HepG2 (cell line): ENCODE measurements around the gene ITGAV. TPM values are rescaled to one million over a fixed set of nuclear protein-coding genes. Genes with fewer than 3 reads are reported as not detected.

Experiments used
- ATAC-seq: fragments of 200-7000 bp; cut with Tn5 transposase; 3 replicates; pipeline ENCODE4 v1.9.1; 2020; ENCODE audit warnings: mild to moderate bottlenecking, moderate library complexity
- BruUV-seq: library from RNA; stranded (reverse); fragments of 400-500 nt; replicated peaks from 2 replicates; lab custom pipeline; 2021; lab: Mats Ljungman, UMichigan
- CTCF ChIA-PET: fragments of 300-600 bp; formaldehyde crosslinking; extraction: SDS; loops from one replicate; lab custom pipeline; 2021; ENCODE audit warnings: low total read pairs, inconsistent platforms, low intra/inter-chr PET ratio; lab: Yijun Ruan, JAX
- POLR2A ChIA-PET: fragments of 350-600 bp; sonication (Branson Sonifier 250); formaldehyde crosslinking; loops from one replicate; lab custom pipeline; 2020; ENCODE audit warnings: antibody characterized with exemption, inconsistent platforms; lab: Yijun Ruan, JAX
- DNase-seq: peaks from one replicate; pipeline ENCODE4 v3.0.0-alpha.2; 2015; ENCODE audit warnings: low spot score
- FAIRE-seq: peaks from 3 replicates; lab custom pipeline; 2011; peaks lifted over from hg19 to GRCh38; lab: Jason Lieb, UNC
- H2AFZ ChIP-seq: one replicate; pipeline ENCODE4 v1.6.1; 2011; ENCODE audit warnings: low read length, inconsistent platforms
- H3K27ac ChIP-seq: fragments of 300-600 bp; 3 replicates; pipeline ENCODE4 v1.8.0; 2011; ENCODE audit warnings: mixed run types, mild to moderate bottlenecking, mixed read lengths, low read length, inconsistent platforms; ENCODE audit not compliant: insufficient read depth; ENCODE audit errors: extremely low read length
- H3K27me3 ChIP-seq, 2 experiments: fragments of 200-600 bp in 1 of 2; 2 replicates in 1 of 2; 3 replicates in 1 of 2; pipeline versions ENCODE4 v1.6.0 to v1.8.0; 2011; ENCODE audit warnings: low read length in 2 of 2, mild to moderate bottlenecking in 2 of 2, moderate library complexity in 2 of 2, inconsistent platforms in 1 of 2; ENCODE audit not compliant: insufficient read depth in 2 of 2, control insufficient read depth in 1 of 2
- H3K36me3 ChIP-seq, 2 experiments: fragments of 200-600 bp in 1 of 2; replicated peaks in 1 of 2; 2 replicates in 1 of 2; 3 replicates in 1 of 2; pipeline versions ENCODE4 v1.5.1 to v1.8.0; 2011; ENCODE audit warnings: low read length in 2 of 2, inconsistent platforms in 1 of 2; ENCODE audit not compliant: insufficient read depth in 2 of 2, control insufficient read depth in 1 of 2
- H3K4me1 ChIP-seq: 2 replicates; pipeline ENCODE4 v1.5.1; 2012; ENCODE audit warnings: low read length, inconsistent platforms; ENCODE audit not compliant: insufficient read depth
- H3K4me2 ChIP-seq: 2 replicates; pipeline ENCODE4 v1.6.0; 2011; ENCODE audit warnings: low read depth, low read length, inconsistent platforms
- H3K4me3 ChIP-seq, 3 experiments: fragments of 200-600 bp in 1 of 3; sonication (generic), shearing (Covaris generic) in 1 of 3; replicated peaks in 1 of 3; 2 replicates each; pipeline ENCODE4 v1.5.1; 2011 to 2016; ENCODE audit warnings: low read length in 3 of 3, inconsistent platforms in 2 of 3, low read depth in 2 of 3, mild to moderate bottlenecking in 2 of 3, control low read depth in 1 of 3, mixed read lengths in 1 of 3; ENCODE audit not compliant: insufficient read depth in 1 of 3
- H3K79me2 ChIP-seq: one replicate; pipeline ENCODE4 v1.6.1; 2011; ENCODE audit warnings: low read length, inconsistent platforms; ENCODE audit not compliant: insufficient read depth
- H3K9ac ChIP-seq: 2 replicates; pipeline ENCODE4 v1.6.0; 2011; ENCODE audit warnings: mild to moderate bottlenecking, low read depth, low read length, inconsistent platforms; ENCODE audit not compliant: insufficient read depth
- H3K9me3 ChIP-seq: 2 replicates; pipeline ENCODE4 v1.5.1; 2012; ENCODE audit warnings: mild to moderate bottlenecking, low read length
- H4K20me1 ChIP-seq: 2 replicates; pipeline ENCODE4 v1.6.0; 2011; ENCODE audit warnings: inconsistent platforms, mild to moderate bottlenecking, low read length, moderate library complexity; ENCODE audit not compliant: insufficient read depth
- AGO2 ChIP-seq: fragments of 200-400 bp; formaldehyde crosslinking; optimal IDR thresholded peaks from 2 replicates; pipeline ENCODE3; 2017; ENCODE audit warnings: mild to moderate bottlenecking, low read depth, low read length, moderate library complexity
- FIP1L1 ChIP-seq: fragments of 200-400 bp; formaldehyde crosslinking; IDR thresholded peaks from 2 replicates; pipeline ENCODE4 v1.6.1; 2018; ENCODE audit warnings: low read depth, mild to moderate bottlenecking, low read length, moderate library complexity, borderline replicate concordance; ENCODE audit not compliant: insufficient read depth
- IKZF4 ChIP-seq: sonication (generic); formaldehyde crosslinking; IDR thresholded peaks from 2 replicates; pipeline ENCODE4 v1.5.1; 2020; ENCODE audit warnings: borderline replicate concordance, mild to moderate bottlenecking, low read depth, missing genetic modification reagents; ENCODE audit errors: not compliant biosample characterization
- KAT2B ChIP-seq: fragments of 150-350 bp; IDR thresholded peaks from 2 replicates; pipeline ENCODE4 v1.6.1; 2014; ENCODE audit warnings: low read depth, low read length, borderline replicate concordance
- PBX2 ChIP-seq: IDR thresholded peaks from 2 replicates; pipeline ENCODE4 v1.6.1; 2016; ENCODE audit warnings: control low read depth
- SMAD1 ChIP-seq: sonication (generic); formaldehyde crosslinking; IDR thresholded peaks from 2 replicates; pipeline ENCODE4 v1.4.0; 2020; ENCODE audit warnings: missing genetic modification reagents, low read depth, mild to moderate bottlenecking, borderline replicate concordance
- STAG1 ChIP-seq: sonication (generic); formaldehyde crosslinking; IDR thresholded peaks from 2 replicates; pipeline ENCODE4 v1.4.0; 2020; ENCODE audit warnings: missing genetic modification reagents
- TARDBP ChIP-seq: sonication (generic); formaldehyde crosslinking; IDR thresholded peaks from 2 replicates; pipeline ENCODE4 v1.8.0; 2022; ENCODE audit warnings: mild to moderate bottlenecking, missing genetic modification reagents
- ZBTB1 ChIP-seq: sonication (generic); formaldehyde crosslinking; IDR thresholded peaks from 2 replicates; pipeline ENCODE4 v1.4.0; 2020; ENCODE audit warnings: missing genetic modification reagents, borderline replicate concordance
- ZNF30 ChIP-seq: sonication (generic); formaldehyde crosslinking; IDR thresholded peaks from 2 replicates; pipeline ENCODE4 v1.5.0; 2020; ENCODE audit warnings: mild to moderate bottlenecking, missing genetic modification reagents
- ZNF343 ChIP-seq: sonication (generic); formaldehyde crosslinking; IDR thresholded peaks from 2 replicates; pipeline ENCODE4 v1.4.0; 2020; ENCODE audit warnings: mild to moderate bottlenecking, missing genetic modification reagents
- ZNF589 ChIP-seq: sonication (generic); formaldehyde crosslinking; conservative IDR thresholded peaks from 2 replicates; pipeline ENCODE4 v1.8.0; 2022; ENCODE audit warnings: mild to moderate bottlenecking, moderate library complexity, missing genetic modification reagents
- ZNF607 ChIP-seq: sonication (generic); formaldehyde crosslinking; IDR thresholded peaks from 2 replicates; pipeline ENCODE4 v1.5.1; 2020; ENCODE audit warnings: missing genetic modification reagents, mild to moderate bottlenecking, borderline replicate concordance
- ZNF609 ChIP-seq: sonication (generic); formaldehyde crosslinking; IDR thresholded peaks from 2 replicates; pipeline ENCODE4 v1.4.0; 2020; ENCODE audit warnings: mild to moderate bottlenecking, missing genetic modification reagents, borderline replicate concordance
- ZNF782 ChIP-seq: sonication (generic); formaldehyde crosslinking; IDR thresholded peaks from 2 replicates; pipeline ENCODE4 v1.4.0; 2020; ENCODE audit warnings: missing genetic modification reagents, mild to moderate bottlenecking, borderline replicate concordance
- WGBS: methylation state at CpG from one replicate; pipeline ENCODE4 v1.1.6; 2017; ENCODE audit warnings: low lambda C conversion rate; 5-methylcytosine and 5-hydroxymethylcytosine counted together
- in situ Hi-C: cut with HindIII; loops from 2 replicates; pipeline ENCODE4 v1.10.0; 2017; ENCODE audit warnings: low pct_unique_long_range_greater_than_20kb; ENCODE audit not compliant: extremely low pct_ligation_motif_present
- intact Hi-C: fragments of 100-400 bp; cut with micrococcal nuclease; formaldehyde crosslinking; loops from one replicate; pipeline ENCODE4 v1.10.0; 2022; ENCODE audit not compliant: unreplicated experiment
- polyA plus RNA-seq, 8 experiments: library from polyadenylated mRNA; depleted of rRNA in 3 of 8; stranded (reverse) in 7 of 8; unstranded in 1 of 8; fragments of >200 nt; fragmentation: Illumina TruSeq in 4 of 8; extraction: Trizol in 4 of 8; gene quantifications; 2 replicates each; pipeline versions ENCODE4 v1.2.1 to v1.2.3, GENCODE V29; 2011 to 2016; ENCODE audit warnings: low read depth in 4 of 8, missing spikeins in 1 of 8, mixed read lengths in 1 of 8; ENCODE audit not compliant: insufficient read depth in 1 of 8
- total RNA-seq, 5 experiments: library from RNA; depleted of rRNA; stranded (reverse); fragments of >200 nt; fragmentation: Illumina TruSeq; extraction: Trizol; gene quantifications; 2 replicates each; pipeline ENCODE4 v1.2.3, GENCODE V29; 2016; ENCODE audit warnings: low read depth in 1 of 5
- TF ChIP-seq, protein P1 (sequence below): sonication (generic); formaldehyde crosslinking; IDR thresholded peaks from 2 replicates; pipeline ENCODE4 v1.8.1; 2023; ENCODE audit warnings: mild to moderate bottlenecking, missing genetic modification reagents

The ITGAV gene
- total and polyA plus RNA-seq, 2 of the 13 experiments (the other 11 are each of a cell fraction or from before 2014, with no cell fraction given): 59.1 to 60.4 TPM

DNA sequence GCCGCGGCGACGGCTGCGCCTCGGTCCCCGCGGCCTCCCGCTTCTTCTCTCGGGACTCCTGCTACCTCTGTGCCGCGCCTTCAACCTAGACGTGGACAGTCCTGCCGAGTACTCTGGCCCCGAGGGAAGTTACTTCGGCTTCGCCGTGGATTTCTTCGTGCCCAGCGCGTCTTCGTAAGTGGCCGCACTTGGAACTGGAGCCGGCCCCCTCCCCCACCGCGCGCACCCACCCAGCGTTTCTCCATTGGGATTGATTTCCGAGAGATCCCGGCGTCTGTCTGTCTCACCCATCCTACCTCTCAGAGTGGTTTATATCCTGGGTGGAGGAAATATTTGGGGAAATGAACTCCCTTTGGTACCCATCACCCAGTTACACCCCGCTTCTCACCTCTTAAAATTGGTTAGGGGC lies 498 bp downstream of the ITGAV start:
- Histone ChIP-seq H4K20me1 (peaks cover 5% of the 10 kb centered on the region; the same call in 1 of the 2 replicates), H3K36me3 (no peaks in the 10 kb centered on the region), H3K4me2 (peak overlapping the region; percentile 97), H3K4me1 (peaks cover 51% of the 10 kb centered on the region), H3K9me3 (no peaks in the 10 kb centered on the region), H3K9ac (peak overlapping the region; percentile 91), H2AFZ (no peak overlapping the region), H3K27me3 (no peaks in the 10 kb centered on the region; a peak in 2 of 5 replicates), H3K79me2 (peaks cover 52% of the 10 kb centered on the region), H3K27ac (peak overlapping the region; percentile 89), H3K4me3 (peak overlapping the region; percentile 92 to 97 (median 95))
- FAIRE-seq (no peak), ATAC-seq (peak; percentile 9), DNase-seq (no peak)
- intact Hi-C loops: loop anchor here (1.0 to 2.0 kb wide), 4 partner anchors 50 to 104 kb away; partner anchors contain the start of gene ZC3H15
- no TSS peak for BruUV-seq
- in situ Hi-C loops: no loop called here
- ChIA-PET POLR2A (interaction anchor here (1.0 to 3.3 kb wide), 23 partner anchors 9 to 105 kb away, joined by 3 to 48 read pairs (median 8); partner anchors contain the start of gene ZC3H15), CTCF (no interaction called here)
- WGBS: 1% methylated on average over 26 of the region's 32 CpGs
- TF ChIP-seq, protein P1, sequence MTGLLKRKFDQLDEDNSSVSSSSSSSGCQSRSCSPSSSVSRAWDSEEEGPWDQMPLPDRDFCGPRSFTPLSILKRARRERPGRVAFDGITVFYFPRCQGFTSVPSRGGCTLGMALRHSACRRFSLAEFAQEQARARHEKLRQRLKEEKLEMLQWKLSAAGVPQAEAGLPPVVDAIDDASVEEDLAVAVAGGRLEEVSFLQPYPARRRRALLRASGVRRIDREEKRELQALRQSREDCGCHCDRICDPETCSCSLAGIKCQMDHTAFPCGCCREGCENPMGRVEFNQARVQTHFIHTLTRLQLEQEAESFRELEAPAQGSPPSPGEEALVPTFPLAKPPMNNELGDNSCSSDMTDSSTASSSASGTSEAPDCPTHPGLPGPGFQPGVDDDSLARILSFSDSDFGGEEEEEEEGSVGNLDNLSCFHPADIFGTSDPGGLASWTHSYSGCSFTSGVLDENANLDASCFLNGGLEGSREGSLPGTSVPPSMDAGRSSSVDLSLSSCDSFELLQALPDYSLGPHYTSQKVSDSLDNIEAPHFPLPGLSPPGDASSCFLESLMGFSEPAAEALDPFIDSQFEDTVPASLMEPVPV (CRISPR knock-in tag): no peak; the same call in 1 of the 2 replicates
- TF ChIP-seq KAT2B (no peak), ZBTB1 (CRISPR knock-in tag) (no peak), PBX2 (no peak), ZNF607 (0 out of 2 replicates have a peak, but pooled peaks have one; percentile 2), ZNF609 (no peak), STAG1 (CRISPR knock-in tag) (no peak), TARDBP (CRISPR knock-in tag) (no peak), ZNF343 (CRISPR knock-in tag) (0 out of 2 replicates have a peak, but pooled peaks have one; percentile 17), IKZF4 (CRISPR knock-in tag) (peak; percentile 27), ZNF589 (peak; percentile 21; the same call in 1 of the 2 replicates), ZNF782 (CRISPR knock-in tag) (0 out of 2 replicates have a peak, but pooled peaks have one; percentile 18), ZNF30 (CRISPR knock-in tag) (peak; percentile 74; the same call in 1 of the 2 replicates), SMAD1 (no peak), AGO2 (peak; percentile 32), FIP1L1 (no peak)
